OCI-M2 (cell line): ENCODE results near the gene TCIRG1.
"Not testable (repeated sequence)": the region's sequence is repeated elsewhere in the genome, so short reads cannot be mapped to it uniquely, and the experiment has no call there.

Experiments used
- DNase-seq: peaks from one replicate; lab custom pipeline; 2025; ENCODE audit not compliant: unreplicated experiment; lab: John Stamatoyannopoulos, UW

TCIRG1 gene

GRCh38 chr11:68077617-68078582 lies 39.1 kb downstream of the TCIRG1 start:
- no peak for DNase-seq

- no peak for DNase-seq
These were observed 42.0 kb downstream of the TCIRG1 start for GRCh38 chr11:68080860-68081259.

DNA sequence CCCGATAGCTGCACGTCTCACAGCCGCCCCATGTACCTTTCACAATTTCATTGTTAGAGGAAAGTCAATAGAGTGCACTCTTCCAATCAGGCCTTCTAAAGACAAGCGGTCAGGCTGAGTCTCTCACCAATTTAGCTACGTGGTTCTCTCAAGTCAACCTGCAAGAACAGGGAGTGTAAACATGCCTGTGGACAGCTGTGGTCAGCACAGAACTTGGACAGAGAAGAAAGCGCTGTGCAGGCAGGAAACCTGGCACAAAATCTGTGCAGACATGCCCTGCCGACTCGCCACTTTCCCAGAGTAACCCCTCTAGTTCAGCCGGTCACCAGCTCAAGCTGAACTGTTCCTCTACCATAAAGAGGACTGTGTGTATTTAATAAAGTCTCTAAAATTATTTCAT lies 42.9 kb downstream of the TCIRG1 start:
- DNase-seq = no peak

GRCh38 chr11:68082481-68082880 lies 43.7 kb downstream of the TCIRG1 start:
- no peak for DNase-seq

DNA sequence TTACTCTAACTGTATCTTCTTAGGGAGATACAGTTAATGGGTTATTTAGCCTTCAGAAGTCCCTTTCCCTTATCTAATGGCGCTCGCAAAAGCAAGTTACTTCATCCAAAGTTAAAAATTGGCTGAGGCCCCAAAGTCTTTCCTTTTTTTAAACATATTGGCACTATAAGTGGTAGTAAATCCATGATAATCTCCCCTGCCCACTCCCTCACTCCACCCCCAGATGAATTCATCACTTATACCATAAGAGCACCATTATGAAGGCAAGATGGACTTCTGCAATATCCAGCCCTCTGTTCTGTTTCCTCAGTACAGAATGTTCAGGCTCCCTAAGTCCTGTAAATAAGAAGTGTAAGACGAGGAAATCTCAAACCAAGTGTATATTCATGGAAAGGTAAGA lies 44.7 kb downstream of the TCIRG1 start:
- DNase-seq = no peak

- DNase-seq = no peak
These were observed 50.9 kb downstream of the TCIRG1 start for GRCh38 chr11:68089679-68090078.

GRCh38 chr11:68090287-68090686 lies 51.5 kb downstream of the TCIRG1 start:
- DNase-seq = no peak

DNA sequence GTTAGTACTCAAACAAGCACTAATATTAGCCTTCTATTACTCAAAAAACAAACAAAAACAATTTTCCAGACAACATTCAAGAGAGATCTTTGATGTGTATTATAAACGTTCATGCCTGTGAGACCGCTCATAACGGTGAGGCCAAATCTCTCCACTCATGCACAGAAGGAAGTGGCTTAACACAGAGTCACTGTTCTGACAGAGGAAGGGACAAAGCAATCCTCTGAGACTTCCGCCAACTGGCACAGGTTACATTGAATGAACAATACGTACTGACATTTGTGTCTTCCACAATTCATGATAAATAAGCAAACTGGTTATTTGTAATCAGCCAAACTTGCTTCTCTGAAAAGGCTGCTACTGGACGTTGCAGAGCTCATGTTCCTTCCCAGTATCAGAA lies 51.9 kb downstream of the TCIRG1 start:
- DNase-seq = no peak

GRCh38 chr11:68092411-68092810 lies 53.6 kb downstream of the TCIRG1 start:
- no peak for DNase-seq

- DNase-seq = not testable (repeated sequence)
These were observed 54.1 kb downstream of the TCIRG1 start for GRCh38 chr11:68092946-68093345.

DNA sequence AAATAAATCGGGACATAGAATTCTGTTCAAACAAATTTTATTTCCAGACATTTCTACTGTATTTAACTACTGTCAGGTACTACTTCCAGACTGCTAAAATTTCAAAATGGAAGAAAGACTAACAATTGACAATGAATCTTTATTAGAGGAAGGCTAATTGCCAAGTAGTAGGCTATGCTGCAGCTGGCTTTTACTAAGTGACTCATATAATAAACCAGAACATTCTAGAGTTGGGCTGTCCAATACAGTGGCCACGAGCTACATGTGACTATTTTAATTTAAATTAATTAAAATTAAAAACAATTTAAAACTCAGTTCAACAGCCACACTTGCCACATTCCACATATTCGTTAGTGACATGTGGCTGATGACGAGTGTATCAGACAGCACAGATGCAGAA lies 54.7 kb downstream of the TCIRG1 start:
- no peak for DNase-seq

DNA sequence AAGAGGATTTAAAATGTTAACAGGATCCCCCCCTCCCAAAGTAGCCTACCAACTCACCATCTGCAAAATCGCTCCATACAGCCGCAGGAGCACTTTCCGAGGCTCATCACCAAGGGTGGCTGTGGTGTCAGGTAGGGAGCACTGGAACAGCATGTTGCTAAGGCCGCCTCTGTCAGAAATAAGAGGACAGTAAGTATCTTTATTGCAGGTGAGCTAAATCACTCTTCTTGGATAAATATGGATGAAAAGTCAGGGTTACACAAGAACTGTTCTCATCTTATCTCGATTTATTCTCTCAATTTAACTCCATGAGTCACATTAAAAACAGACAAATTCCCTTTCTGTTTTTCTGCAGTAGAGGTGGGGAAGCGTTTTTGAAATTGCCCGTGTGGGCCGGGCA lies 58.1 kb downstream of the TCIRG1 start:
- DNase-seq = no peak

DNA sequence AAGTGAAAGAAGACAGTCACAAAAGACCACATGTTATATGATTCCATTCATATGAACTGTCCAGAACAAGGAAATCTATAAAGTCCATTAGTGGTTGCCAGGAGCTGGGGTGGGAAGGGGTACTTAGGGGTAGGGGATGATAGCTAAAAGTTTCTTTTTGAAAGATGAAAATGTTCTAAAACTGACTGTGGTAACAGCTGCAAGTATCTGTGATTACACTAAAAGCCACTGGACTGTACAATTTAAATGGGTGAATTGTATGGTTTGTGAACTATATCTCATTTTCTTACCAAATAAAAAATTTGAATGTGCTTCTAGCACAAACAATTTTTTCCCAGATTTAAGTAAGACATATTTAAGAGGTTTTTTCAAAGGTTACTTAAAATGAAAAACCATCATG lies 60.2 kb downstream of the TCIRG1 start:
- DNase-seq = no peak

DNA sequence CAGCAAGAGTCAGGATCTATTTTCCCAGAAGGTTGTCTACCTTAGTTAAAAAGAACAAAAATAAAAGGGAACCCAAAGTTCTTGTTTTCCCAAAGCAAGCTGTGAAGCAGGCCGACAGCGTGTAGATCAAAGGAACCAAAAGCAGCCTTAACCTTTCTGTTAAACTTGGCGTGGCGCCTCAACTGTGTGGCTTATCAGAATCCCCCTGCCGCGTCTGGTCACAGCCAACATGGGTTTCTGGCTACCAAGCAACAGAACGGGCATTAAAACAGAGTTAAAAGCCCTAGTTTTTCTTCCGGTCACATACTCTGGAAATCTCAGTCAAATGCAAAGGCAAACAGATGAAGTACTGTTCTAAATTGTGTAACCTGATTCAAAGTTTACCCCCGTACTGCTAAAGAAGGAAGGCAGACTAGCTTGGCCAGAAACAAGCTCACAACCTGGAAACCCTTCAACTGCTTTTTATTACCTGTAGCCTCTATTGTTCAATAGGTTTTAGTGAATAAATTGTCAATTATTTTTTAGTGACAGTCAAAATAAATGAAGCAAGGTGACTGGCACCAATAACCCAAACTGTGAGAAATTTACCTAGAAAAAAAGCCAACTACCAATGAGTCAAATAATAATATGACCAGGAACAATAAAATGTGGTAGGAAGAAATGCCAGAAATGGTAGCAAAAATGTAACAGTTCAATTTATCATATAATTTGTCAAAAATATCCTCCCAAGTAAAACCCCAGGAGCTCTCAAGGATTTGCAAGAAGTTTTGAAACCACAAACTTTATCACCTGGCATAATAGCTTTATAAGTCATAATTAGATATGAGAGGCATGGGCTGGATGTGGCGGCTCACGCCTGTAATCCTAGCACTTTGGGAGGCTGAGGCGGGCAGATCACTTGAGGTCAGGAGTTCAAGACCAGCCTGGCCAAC lies 60.9 kb downstream of the TCIRG1 start:
- no peak for DNase-seq
